K562 treated with DMSO at 1 percent for 12 hours (cell line): ENCODE data around the gene SALL4. TPM values are rescaled to one million over a fixed set of nuclear protein-coding genes. Genes with fewer than 3 reads are reported as not detected.

Experiments used
- total RNA-seq: library from RNA; unstranded; fragments of 300-600 nt; gene quantifications from 2 replicates; pipeline ENCODE4 v1.2.3, GENCODE V29; 2022; ENCODE audit not compliant: insufficient read depth

The SALL4 gene
- not detected in 2 replicates for total RNA-seq

GRCh38 chr20:51802170-51802751 is at the start of gene SALL4:
SALL4 (minus strand) TSS chr20:51802521; CDS start chr20:51802408, 113 bp downstream.

DNA sequence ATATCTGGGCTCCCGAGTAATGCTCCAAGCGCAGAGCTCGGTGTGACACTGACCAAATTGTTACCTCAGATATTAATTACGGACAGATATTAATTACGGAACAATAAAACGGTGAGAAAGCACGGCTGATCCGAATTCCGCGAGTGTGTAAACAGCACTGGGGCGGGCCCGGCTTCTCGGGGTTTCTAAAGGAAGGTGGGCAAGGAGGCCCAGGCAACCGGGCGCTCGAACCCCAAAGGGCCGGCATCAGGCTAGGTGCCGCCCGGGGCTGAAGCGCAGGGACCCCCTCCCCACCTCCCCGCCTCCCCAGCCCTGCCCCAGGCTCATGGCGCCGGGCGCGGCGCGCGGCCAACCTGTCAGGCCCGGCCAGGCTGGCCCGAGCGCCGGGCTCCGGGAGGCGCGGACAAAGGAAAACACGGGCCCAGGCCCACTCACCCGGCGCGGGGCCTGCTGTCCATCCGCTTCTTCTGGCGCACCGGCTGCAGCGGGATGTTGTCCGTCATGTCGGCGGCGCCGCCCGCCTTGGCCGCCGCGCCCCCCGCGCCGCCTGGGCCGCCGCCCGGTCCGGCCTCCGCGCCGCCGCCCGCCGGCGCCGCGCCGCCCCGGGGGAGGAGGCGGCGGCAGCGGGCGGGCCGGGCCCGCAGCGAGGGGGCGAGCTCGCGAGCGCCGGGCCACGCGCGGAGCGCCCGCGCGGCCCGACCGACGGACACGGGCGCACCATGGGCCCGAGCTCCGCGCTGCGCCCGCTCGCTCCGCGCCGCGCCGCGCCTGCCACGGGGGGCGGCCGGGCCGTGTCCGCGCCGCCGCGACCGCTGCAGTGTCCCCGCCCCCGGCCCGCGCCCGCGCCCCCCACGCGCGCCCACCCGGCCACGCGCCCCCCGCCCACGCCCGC is 34.2 kb downstream of the SALL4 start, which contains the start of gene ATP9A:
Gene ATP9A, minus strand, starts transcription at position 524 of the 892 bp plus-strand sequence. Its CDS starts 21 bp downstream, at position 503.

Other genes starting within 250 kb of the SALL4 start
- not detected in 2 replicates for gene ATP9A, start 34.1 kb downstream of the SALL4 start, total RNA-seq